ENCODE measurements around the gene PTPA. TPM values are rescaled to one million over a fixed set of nuclear protein-coding genes. Genes with fewer than 3 reads are reported as not detected.

PTPA gene
- total RNA-seq, 1 experiment from 2014 or later: 182 TPM

DNA sequence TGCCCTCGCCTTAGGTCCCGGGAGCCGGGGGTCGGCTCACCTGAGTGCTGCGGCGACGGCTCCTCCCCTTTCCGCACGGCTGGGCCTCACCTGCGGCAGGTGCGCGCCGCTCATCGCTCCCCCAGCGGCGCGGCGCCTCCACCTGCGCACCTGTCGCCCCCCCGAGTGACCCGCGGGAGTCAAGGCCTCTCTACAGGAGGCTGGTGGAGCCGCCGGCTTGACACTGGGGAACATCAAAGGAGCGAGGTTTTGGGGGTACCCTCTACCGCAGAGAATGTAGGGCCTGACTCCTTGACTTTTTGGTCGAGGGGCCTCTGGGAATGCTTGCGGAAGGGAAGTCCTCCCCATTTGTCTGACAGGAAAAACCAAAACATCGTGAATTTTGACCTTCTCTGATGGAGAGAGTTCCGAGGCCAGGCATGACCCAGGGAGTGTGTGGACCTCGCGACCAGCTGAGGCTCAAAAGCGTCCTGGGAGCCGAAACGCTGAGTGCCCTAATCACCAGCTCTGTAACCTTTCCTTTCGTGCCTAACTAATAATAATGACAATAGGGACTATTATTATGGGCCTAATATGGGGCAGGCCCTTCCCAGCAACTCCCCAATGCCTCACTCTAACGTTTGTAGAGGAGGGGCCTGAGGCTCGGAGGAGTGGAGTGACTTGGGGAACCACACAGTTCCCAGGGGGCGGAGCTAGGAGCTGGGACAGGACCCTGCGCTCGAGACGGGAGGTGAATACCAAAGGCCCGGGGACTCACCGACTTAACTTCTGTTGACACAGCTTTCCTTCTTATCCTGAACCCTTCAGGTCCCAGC lies 67.6 kb downstream of the PTPA start:
- Histone ChIP-seq H2AFZ (peak overlapping the region; percentile 62; the same call in 1 of the 2 replicates), H3K4me2 (peak overlapping the region; percentile 86), H3K9me2 (ENCODE audit: insufficient read depth) (no peaks in the 10 kb centered on the region), H3K4me3 (peak overlapping the region; percentile 95), H3K79me2 (ENCODE audit: low read depth) (peaks cover 16% of the 10 kb centered on the region), H3K27ac (no peak overlapping the region), H3K27me3 (ENCODE audit: insufficient read depth, low read depth) (no peaks in the 10 kb centered on the region), H3K36me3 (ENCODE audit: low read depth) (no peaks in the 10 kb centered on the region), H4K20me1 (ENCODE audit: insufficient read depth) (no peaks in the 10 kb centered on the region), H3F3A (ENCODE audit: insufficient read depth, low read depth) (peaks cover 26% of the 10 kb centered on the region), H3K9me3 (ENCODE audit: insufficient read depth, low read depth) (no peaks in the 10 kb centered on the region), H3K4me1 (replicated peaks; ENCODE audit: insufficient read depth) (peaks cover 11% of the 10 kb centered on the region)
- DNase-seq: peak in 1 of 2 experiments; percentile 68
- ChIA-PET CTCF (interaction anchor here (0.7 to 1.1 kb wide), 6 partner anchors 39 to 282 kb away, joined by 3 to 8 read pairs (median 4); no protein-coding TSS in a partner anchor), POLR2A (ENCODE audit: unreplicated experiment) (interaction anchor here (0.5 to 1.4 kb wide), 26 partner anchors 12 to 1549 kb away, joined by 3 to 22 read pairs (median 5); no protein-coding TSS in a partner anchor)
- TSS peak; percentile 32 for BruUV-seq (replicated peaks)
- TF ChIP-seq, protein P1, sequence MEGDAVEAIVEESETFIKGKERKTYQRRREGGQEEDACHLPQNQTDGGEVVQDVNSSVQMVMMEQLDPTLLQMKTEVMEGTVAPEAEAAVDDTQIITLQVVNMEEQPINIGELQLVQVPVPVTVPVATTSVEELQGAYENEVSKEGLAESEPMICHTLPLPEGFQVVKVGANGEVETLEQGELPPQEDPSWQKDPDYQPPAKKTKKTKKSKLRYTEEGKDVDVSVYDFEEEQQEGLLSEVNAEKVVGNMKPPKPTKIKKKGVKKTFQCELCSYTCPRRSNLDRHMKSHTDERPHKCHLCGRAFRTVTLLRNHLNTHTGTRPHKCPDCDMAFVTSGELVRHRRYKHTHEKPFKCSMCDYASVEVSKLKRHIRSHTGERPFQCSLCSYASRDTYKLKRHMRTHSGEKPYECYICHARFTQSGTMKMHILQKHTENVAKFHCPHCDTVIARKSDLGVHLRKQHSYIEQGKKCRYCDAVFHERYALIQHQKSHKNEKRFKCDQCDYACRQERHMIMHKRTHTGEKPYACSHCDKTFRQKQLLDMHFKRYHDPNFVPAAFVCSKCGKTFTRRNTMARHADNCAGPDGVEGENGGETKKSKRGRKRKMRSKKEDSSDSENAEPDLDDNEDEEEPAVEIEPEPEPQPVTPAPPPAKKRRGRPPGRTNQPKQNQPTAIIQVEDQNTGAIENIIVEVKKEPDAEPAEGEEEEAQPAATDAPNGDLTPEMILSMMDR (conservative IDR thresholded peaks at IDR 0.05): no peak
- no peak for TF ChIP-seq EZH2 (IDR thresholded peaks at IDR 0.05; ENCODE audit: low read depth)
- intact Hi-C loops (cut with micrococcal nuclease; ENCODE audit: unreplicated experiment): loop anchor here (1.0 to 5.0 kb wide), 4 partner anchors 50 to 305 kb away; no protein-coding TSS in a partner anchor

DNA sequence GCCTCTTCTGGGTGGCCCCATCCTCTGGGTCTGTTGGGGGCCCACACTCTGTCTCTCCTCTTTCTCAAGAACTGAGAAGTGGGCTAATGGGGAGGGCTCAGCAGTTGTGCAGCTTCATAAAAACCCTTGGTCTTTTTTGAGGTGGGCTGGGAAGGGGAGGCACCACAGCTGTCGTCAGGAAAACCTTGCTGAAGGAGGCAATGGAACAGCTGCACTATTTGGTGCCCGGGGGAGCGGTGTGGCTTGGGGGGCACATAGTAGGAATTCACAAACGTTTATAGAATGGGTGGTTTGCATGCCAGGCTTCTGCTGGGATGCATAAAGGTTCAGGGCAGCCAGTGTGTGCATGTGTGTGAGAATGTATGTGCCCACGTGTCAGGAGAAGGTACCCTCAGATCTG lies 70.0 kb downstream of the PTPA start:
- Histone ChIP-seq H3K9me3 (ENCODE audit: insufficient read depth, low read depth) (no peaks in the 10 kb centered on the region), H3K27ac (no peak overlapping the region), H3K79me2 (ENCODE audit: low read depth) (peaks cover 14% of the 10 kb centered on the region), H3K27me3 (ENCODE audit: insufficient read depth, low read depth) (no peaks in the 10 kb centered on the region), H3K4me2 (no peak overlapping the region), H3K36me3 (ENCODE audit: low read depth) (no peaks in the 10 kb centered on the region), H3K4me3 (no peak overlapping the region), H3K4me1 (replicated peaks; ENCODE audit: insufficient read depth) (peaks cover 16% of the 10 kb centered on the region), H2AFZ (no peak overlapping the region), H4K20me1 (ENCODE audit: insufficient read depth) (no peaks in the 10 kb centered on the region), H3F3A (ENCODE audit: insufficient read depth, low read depth) (peaks cover 21% of the 10 kb centered on the region), H3K9me2 (ENCODE audit: insufficient read depth) (no peaks in the 10 kb centered on the region)
- TF ChIP-seq, protein P1 (conservative IDR thresholded peaks at IDR 0.05): no peak
- no peak for TF ChIP-seq EZH2 (IDR thresholded peaks at IDR 0.05; ENCODE audit: low read depth)
- CTCF ChIA-PET: interaction anchor here (0.6 kb wide), 1 partner anchor 313 kb away, joined by 4 read pairs; no protein-coding TSS in a partner anchor
- BruUV-seq (replicated peaks): no TSS peak
- POLR2A ChIA-PET (ENCODE audit: unreplicated experiment): no interaction called here
- intact Hi-C loops (cut with micrococcal nuclease; ENCODE audit: unreplicated experiment): no loop called here
- DNase-seq: no peak

DNA sequence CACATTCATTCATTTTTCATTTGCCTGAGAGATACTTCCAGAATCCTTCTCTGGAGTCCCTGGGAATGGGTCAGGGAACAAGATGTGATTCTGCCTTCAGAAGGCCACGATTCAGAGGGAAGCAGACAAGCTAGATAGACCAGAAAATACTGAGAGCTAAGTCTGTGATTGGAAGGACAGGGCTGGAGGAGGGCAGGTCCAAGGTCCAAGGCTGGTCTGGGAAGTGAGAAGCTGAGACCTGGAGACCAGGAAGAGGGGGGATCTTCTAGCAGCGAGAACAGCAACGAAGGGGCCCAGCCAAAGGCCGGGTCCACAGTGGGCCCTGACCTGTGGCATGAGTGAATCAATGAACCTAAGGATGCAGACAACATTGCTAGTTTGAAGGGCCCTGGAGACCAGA lies 70.9 kb downstream of the PTPA start:
- Histone ChIP-seq H3K27me3 (ENCODE audit: insufficient read depth, low read depth) (no peaks in the 10 kb centered on the region), H3K9me2 (ENCODE audit: insufficient read depth) (no peaks in the 10 kb centered on the region), H3F3A (ENCODE audit: insufficient read depth, low read depth) (peaks cover 18% of the 10 kb centered on the region; the same call in 1 of the 2 replicates), H3K27ac (no peak overlapping the region), H3K4me1 (replicated peaks; ENCODE audit: insufficient read depth) (peaks cover 16% of the 10 kb centered on the region), H2AFZ (no peak overlapping the region), H3K36me3 (ENCODE audit: low read depth) (no peaks in the 10 kb centered on the region), H3K9me3 (ENCODE audit: insufficient read depth, low read depth) (no peaks in the 10 kb centered on the region), H3K4me3 (no peak overlapping the region), H4K20me1 (ENCODE audit: insufficient read depth) (no peaks in the 10 kb centered on the region), H3K4me2 (no peak overlapping the region), H3K79me2 (ENCODE audit: low read depth) (peaks cover 6% of the 10 kb centered on the region)
- DNase-seq: no peak
- intact Hi-C loops (cut with micrococcal nuclease; ENCODE audit: unreplicated experiment): no loop called here
- BruUV-seq (replicated peaks): no TSS peak
- TF ChIP-seq, protein P1 (conservative IDR thresholded peaks at IDR 0.05): no peak
- no peak for TF ChIP-seq EZH2 (IDR thresholded peaks at IDR 0.05; ENCODE audit: low read depth)
- ChIA-PET CTCF (interaction anchor here (0.6 kb wide), 1 partner anchor 313 kb away, joined by 4 read pairs; no protein-coding TSS in a partner anchor), POLR2A (ENCODE audit: unreplicated experiment) (interaction anchor here (0.5 kb wide), 1 partner anchor 278 kb away, joined by 3 read pairs; no protein-coding TSS in a partner anchor)

Data from PC-9 (cell line).